Panc1 (cell line): ENCODE data around the gene MBTPS1.

Experiments used
- CTCF ChIP-seq: fragments of 450-650 bp; IDR thresholded peaks from 2 replicates; pipeline ENCODE4 v1.5.1; 2017; ENCODE audit warnings: mild to moderate bottlenecking
- POLR2AphosphoS5 ChIP-seq: IDR thresholded peaks from 2 replicates; pipeline ENCODE4 v1.6.1; 2012; ENCODE audit warnings: mild to moderate bottlenecking, low read depth, low read length, moderate library complexity
- REST ChIP-seq, 2 experiments: IDR thresholded peaks; 2 replicates each; pipeline ENCODE4 v1.6.1; 2011 to 2012; ENCODE audit warnings: low read depth in 2 of 2, control low read depth in 1 of 2, low read length in 1 of 2, mild to moderate bottlenecking in 1 of 2, moderate library complexity in 1 of 2; ENCODE audit not compliant: insufficient read depth in 1 of 2
- TCF7L2 ChIP-seq: IDR thresholded peaks from 2 replicates; pipeline ENCODE4 v1.6.1; 2011; ENCODE audit warnings: mild to moderate bottlenecking, low read depth, low read length, inconsistent platforms

GRCh38 chr16:84005391-84005790 lies 111.4 kb downstream of the MBTPS1 start:
- TF ChIP-seq CTCF (no peak), TCF7L2 (no peak), POLR2AphosphoS5 (no peak), REST (IDR thresholded peaks at IDR 0.05; ENCODE audit: insufficient read depth in 1 of 2, low read depth in 2 of 2, low read length in 1 of 2) (no peak)
